CD4-positive, alpha-beta T cell (primary cell): ENCODE results near the gene CMTR1. TPM values are rescaled to one million over a fixed set of nuclear protein-coding genes. Genes with fewer than 3 reads are reported as not detected.

Source experiments
- ATAC-seq: fragments of 200-7000 bp; cut with Tn5 transposase; one replicate; pipeline ENCODE4 v1.10.0; 2022; ENCODE audit warnings: mild to moderate bottlenecking; ENCODE audit not compliant: poor library complexity
- CTCF ChIA-PET: fragments of 350-600 bp; sonication (Branson Sonifier 250); formaldehyde crosslinking; loops from one replicate; lab custom pipeline; 2021; ENCODE audit warnings: antibody characterized with exemption, inconsistent platforms; lab: Charles Lee
- POLR2A ChIA-PET: fragments of 350-600 bp; sonication (Branson Sonifier 250); formaldehyde crosslinking; loops from one replicate; lab custom pipeline; 2021; ENCODE audit warnings: antibody characterized with exemption, inconsistent platforms; lab: Charles Lee
- DNase-seq, 14 experiments: peaks; one replicate each; pipeline ENCODE4 v3.0.0-alpha.2; 2013 to 2020; ENCODE audit warnings: mixed read lengths in 2 of 14
- H3K27ac ChIP-seq, 2 donors: one replicate each; pipeline versions ENCODE4 v1.5.1 to v1.7.0; 2013; ENCODE audit warnings: low read length in 2 of 2, low read depth in 1 of 2, mild to moderate bottlenecking in 1 of 2
- H3K27me3 ChIP-seq, 2 experiments: 1 replicate in 1 of 2; 2 replicates in 1 of 2; pipeline versions ENCODE4 v1.6.1 to v1.7.0; 2013; ENCODE audit warnings: low read length in 2 of 2, control low read depth in 1 of 2, mild to moderate bottlenecking in 1 of 2, moderate library complexity in 1 of 2; ENCODE audit not compliant: insufficient read depth in 2 of 2, control insufficient read depth in 1 of 2
- H3K36me3 ChIP-seq: one replicate; pipeline ENCODE4 v1.6.1; 2013; ENCODE audit warnings: low read length, control low read depth; ENCODE audit not compliant: insufficient read depth
- H3K4me1 ChIP-seq: one replicate; pipeline ENCODE4 v1.6.1; 2013; ENCODE audit warnings: low read length, control low read depth; ENCODE audit not compliant: insufficient read depth
- H3K4me3 ChIP-seq: one replicate; pipeline ENCODE4 v1.5.1; 2013; ENCODE audit warnings: mild to moderate bottlenecking, low read length, moderate library complexity
- H3K9me3 ChIP-seq, 2 experiments: 1 replicate in 1 of 2; 2 replicates in 1 of 2; pipeline versions ENCODE4 v1.6.1 to v1.7.0; 2013; ENCODE audit warnings: low read length in 2 of 2, mild to moderate bottlenecking in 2 of 2, control low read depth in 1 of 2, moderate library complexity in 1 of 2; ENCODE audit not compliant: control insufficient read depth in 1 of 2, insufficient read depth in 1 of 2
- H3K27ac Mint-ChIP-seq: one replicate; pipeline ENCODE4 v1.8.0; 2020; ENCODE audit warnings: mixed read lengths
- H3K27me3 Mint-ChIP-seq: one replicate; pipeline ENCODE4 v1.8.0; 2021; ENCODE audit warnings: mixed read lengths
- H3K36me3 Mint-ChIP-seq: one replicate; pipeline ENCODE4 v1.8.0; 2021; ENCODE audit warnings: low read depth, mixed read lengths
- H3K4me1 Mint-ChIP-seq: one replicate; pipeline ENCODE4 v1.8.0; 2021; ENCODE audit warnings: low read depth, mixed read lengths
- H3K4me3 Mint-ChIP-seq: one replicate; pipeline ENCODE4 v1.8.0; 2020; ENCODE audit warnings: mild to moderate bottlenecking, mixed read lengths
- H3K9me3 Mint-ChIP-seq: one replicate; pipeline ENCODE4 v1.8.0; 2020; ENCODE audit warnings: mixed read lengths
- CTCF ChIP-seq: fragments of 200-600 bp; IDR thresholded peaks from one replicate; pipeline ENCODE4 v1.8.0; 2022; ENCODE audit warnings: antibody characterized with exemption, mild to moderate bottlenecking
- intact Hi-C, 2 experiments: fragments of 100-400 bp; cut with DNase I in 1 of 2; cut with micrococcal nuclease in 1 of 2; formaldehyde crosslinking; loops; one replicate each; pipeline versions ENCODE4 v1.15.1 to v1.9.0; 2023 to 2025; cut with DNase I, micrococcal nuclease
- total RNA-seq, 174 experiments: library from RNA in 2 of 174; stranded (reverse) in 2 of 174; gene quantifications; one replicate each; pipeline ENCODE4 v1.2.3 and lab custom pipeline; 2021 to 2026

CMTR1 gene
- total RNA-seq, 2 experiments from 2014 or later, result 79.7 to 80.3 TPM

GRCh38 chr6:37459981-37460800 lies 27.2 kb downstream of the CMTR1 start:
- CTCF ChIA-PET, result no interaction called here

GRCh38 chr6:37460805-37461204 lies 27.8 kb downstream of the CMTR1 start:
- no peak for DNase-seq
- Mint-ChIP-seq H3K4me1 (no peaks in the 10 kb centered on the region), H3K27ac (no peak overlapping the region), H3K27me3 (no peaks in the 10 kb centered on the region), H3K36me3 (peaks cover 98% of the 10 kb centered on the region), H3K9me3 (no peaks in the 10 kb centered on the region), H3K4me3 (no peak overlapping the region)
- intact Hi-C loops, result no loop called here
- no peak overlapping the region for H3K27ac ChIP-seq
- H3K4me1 ChIP-seq, result no peaks in the 10 kb centered on the region
- H3K9me3 ChIP-seq, result no peaks in the 10 kb centered on the region
- H3K36me3 ChIP-seq, result peaks cover 83% of the 10 kb centered on the region
- no peaks in the 10 kb centered on the region for H3K27me3 ChIP-seq
- no peak overlapping the region for H3K4me3 ChIP-seq
- ATAC-seq, result no peak
- no peak for TF ChIP-seq CTCF
- ChIA-PET POLR2A (no interaction called here), CTCF (no interaction called here)

More at GRCh38 chr6:37459981-37460800, 27.2 kb downstream of the CMTR1 start:
- H3K36me3 Mint-ChIP-seq, result peaks cover 98% of the 10 kb centered on the region
- H3K4me1 Mint-ChIP-seq, result no peaks in the 10 kb centered on the region
- no peak for TF ChIP-seq CTCF
- DNase-seq, result no peak
- Histone ChIP-seq H3K27me3 (no peaks in the 10 kb centered on the region), H3K4me3 (no peak overlapping the region), H3K27ac (no peak overlapping the region), H3K4me1 (no peaks in the 10 kb centered on the region), H3K9me3 (no peaks in the 10 kb centered on the region), H3K36me3 (peaks cover 89% of the 10 kb centered on the region)
- POLR2A ChIA-PET, result no interaction called here
- no peaks in the 10 kb centered on the region for H3K27me3 Mint-ChIP-seq
- no peaks in the 10 kb centered on the region for H3K9me3 Mint-ChIP-seq
- H3K27ac Mint-ChIP-seq, result no peak overlapping the region
- intact Hi-C loops, result no loop called here
- no peak overlapping the region for H3K4me3 Mint-ChIP-seq
- ATAC-seq, result no peak

- ChIA-PET POLR2A (no interaction called here), CTCF (no interaction called here)
- Histone ChIP-seq H3K4me3 (no peak overlapping the region), H3K27me3 (no peaks in the 10 kb centered on the region), H3K36me3 (peaks cover 75% of the 10 kb centered on the region), H3K9me3 (no peaks in the 10 kb centered on the region), H3K27ac (no peak overlapping the region), H3K4me1 (no peaks in the 10 kb centered on the region)
- no peak for DNase-seq
- no peak for TF ChIP-seq CTCF
- Mint-ChIP-seq H3K9me3 (peaks cover 5% of the 10 kb centered on the region), H3K4me1 (no peaks in the 10 kb centered on the region), H3K36me3 (peaks cover 96% of the 10 kb centered on the region), H3K27ac (no peak overlapping the region), H3K27me3 (no peaks in the 10 kb centered on the region), H3K4me3 (no peak overlapping the region)
- ATAC-seq, result no peak
- intact Hi-C loops, result no loop called here
These were observed 30.1 kb downstream of the CMTR1 start for GRCh38 chr6:37463110-37463509.
